GM21737 (cell line): Measurements from ENCODE around the gene ARHGAP1.
"Not testable (repeated sequence)": the region's sequence is repeated elsewhere in the genome, so short reads cannot be mapped to it uniquely, and the experiment has no call there.

Experiments
- ATAC-seq: cut with Tn5 transposase; IDR thresholded peaks from one replicate; pipeline ENCODE4 v1.9.1; 2021; ENCODE audit warnings: mild to moderate bottlenecking, moderate library complexity; ENCODE audit not compliant: unreplicated experiment

Gene ARHGAP1

GRCh38 chr11:46675288-46675851 is 25.0 kb downstream of the ARHGAP1 start:
- no peak for ATAC-seq

DNA sequence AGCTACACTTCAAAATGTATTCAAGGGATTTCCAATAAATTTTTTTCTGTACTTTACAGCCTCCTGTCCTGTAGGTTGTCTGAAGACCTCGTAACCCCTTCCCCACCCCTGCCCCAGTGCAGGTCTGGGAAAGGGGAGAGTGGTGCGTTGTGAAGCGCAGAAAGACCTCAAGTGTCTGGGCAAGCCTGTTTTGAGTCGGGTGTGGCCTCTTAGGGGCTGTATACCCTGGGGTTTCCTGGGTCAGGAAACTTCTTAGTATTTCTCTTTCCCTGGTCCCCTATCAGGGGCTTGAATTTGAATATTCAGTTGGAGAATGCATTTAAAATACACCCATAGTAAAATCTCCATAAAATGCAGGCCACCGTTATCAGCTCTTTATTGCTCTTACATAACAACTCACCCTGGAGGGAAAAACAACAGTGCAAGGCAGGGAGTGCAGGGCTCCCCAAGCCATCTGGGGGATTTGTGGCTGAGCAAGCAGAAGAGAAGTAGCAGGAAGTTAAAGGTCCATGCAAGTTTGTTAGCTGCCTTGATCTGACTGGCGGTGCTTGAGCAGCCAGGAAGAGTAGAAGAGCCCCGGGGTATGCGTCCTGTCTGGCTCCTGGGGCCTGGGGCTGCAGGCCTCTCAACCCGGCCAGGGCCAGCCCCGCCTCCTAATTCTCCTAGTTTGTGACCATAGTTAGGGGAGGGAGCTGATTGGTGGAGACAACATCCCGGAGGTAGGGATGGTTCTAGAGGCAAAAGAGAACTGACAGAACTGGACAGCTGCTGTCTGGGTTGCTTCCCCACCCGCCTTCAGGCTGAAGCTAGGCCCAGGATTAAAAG is 25.7 kb downstream of the ARHGAP1 start:
- ATAC-seq: no peak

DNA sequence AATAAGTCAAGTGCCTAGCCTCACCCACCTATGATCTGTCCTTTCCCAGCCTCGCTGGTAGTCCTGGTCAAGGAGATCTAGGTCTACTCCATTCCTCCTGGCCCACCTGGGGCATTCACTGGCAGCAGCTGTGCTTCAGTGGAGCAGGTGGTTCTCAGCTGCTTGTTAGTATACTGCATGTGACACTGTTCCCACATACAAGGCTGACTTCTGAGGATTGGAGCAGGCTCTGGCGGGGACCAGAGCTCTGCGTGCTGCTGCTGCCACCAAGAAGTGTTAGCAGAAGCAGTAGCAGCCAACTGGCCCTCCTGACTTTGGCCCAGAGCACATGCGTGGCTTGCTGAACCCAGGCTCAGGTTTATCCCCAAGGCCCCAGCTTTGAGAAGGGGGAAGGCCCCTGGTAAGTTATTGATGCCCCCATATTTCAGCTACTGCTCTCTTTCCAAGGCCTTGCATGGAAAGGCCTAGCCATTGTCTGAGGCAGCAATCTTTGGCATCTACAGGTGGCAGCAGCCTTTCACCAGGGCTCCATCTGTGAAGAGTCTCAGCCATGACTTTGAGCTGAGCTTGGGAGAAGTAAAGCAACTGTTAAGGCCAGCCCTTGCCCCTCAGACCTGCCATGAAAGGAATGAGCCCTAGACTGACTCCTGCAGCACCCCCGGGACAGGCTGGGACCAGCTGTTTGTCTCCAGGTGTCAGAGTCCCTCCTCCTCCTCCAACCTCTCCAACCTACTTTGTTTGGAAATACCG is 26.5 kb downstream of the ARHGAP1 start:
- ATAC-seq: no peak

GRCh38 chr11:46672381-46672839 is 28.0 kb downstream of the ARHGAP1 start:
- ATAC-seq: no peak

- ATAC-seq: no peak
Measured at GRCh38 chr11:46671958-46672315, 28.5 kb downstream of the ARHGAP1 start.

DNA sequence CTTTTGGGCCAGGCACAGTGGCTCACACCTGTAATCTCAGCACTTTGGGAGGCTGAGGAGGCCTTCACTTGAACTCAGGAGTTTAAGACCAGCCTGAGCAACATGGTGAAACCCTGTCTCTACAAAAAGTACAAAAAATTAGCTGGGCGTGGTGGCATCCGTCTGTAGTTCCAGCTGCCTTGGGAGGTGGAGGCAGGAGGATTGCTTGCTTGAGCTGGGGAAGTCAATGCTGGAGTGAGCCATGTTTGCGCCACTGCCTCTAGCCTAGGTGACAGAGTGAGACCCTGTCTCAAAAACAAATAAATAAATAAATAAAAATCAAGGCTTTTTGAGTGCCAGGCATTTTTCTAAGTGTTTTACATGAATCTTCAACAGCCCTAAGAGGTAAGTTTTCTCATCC is 29.9 kb downstream of the ARHGAP1 start:
- ATAC-seq: not testable (repeated sequence)

DNA sequence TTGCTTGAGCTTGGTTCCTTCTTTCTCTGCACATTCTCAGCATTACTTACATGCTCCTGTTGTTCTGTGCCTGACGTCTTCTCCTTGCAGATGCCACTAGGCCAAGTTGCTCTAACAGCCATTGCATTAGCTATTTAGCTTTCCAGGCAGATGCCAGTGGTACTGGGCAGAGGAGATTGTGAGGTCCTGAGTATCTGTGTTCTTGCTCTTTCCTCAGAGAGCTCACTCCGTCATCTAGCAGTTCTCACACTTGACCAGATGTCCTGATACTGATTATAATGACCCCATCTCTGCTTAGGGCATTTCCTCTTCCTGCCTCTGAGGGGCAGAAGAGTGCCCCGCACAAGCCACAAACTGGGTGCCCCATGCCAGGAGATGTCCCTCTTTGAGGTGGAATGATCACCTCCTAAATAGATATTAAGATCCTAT is 30.7 kb downstream of the ARHGAP1 start:
- no peak for ATAC-seq

DNA sequence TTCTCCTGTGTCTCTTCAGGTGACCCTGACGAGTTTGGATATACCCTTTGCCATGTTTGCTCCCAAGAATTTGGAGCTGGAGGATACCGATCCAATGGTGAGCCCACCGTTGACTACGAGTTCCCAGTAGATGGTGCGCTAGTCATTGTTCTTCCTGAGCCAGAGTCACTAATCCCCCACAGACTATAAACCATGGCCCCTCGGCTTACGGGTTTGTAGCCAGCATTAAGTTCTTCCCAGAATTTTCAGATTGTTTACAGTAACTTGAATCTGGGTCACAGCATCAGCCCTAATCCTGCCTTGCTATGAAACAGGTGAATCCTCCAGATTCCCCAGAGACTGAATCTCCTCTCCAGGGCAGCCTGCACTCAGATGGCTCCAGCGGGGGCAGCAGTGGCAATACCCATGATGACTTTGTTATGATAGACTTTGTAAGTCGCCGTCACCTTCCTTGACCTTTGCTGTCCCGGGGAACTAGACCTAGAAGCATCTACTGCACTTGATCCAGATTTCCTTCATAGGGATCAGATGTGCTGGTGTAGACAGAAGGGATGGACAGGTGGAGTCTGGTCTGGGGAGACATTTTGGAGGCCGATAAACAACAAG is 31.8 kb downstream of the ARHGAP1 start:
- ATAC-seq: no peak

GRCh38 chr11:46667043-46667481 is 33.4 kb downstream of the ARHGAP1 start:
- no peak for ATAC-seq

- ATAC-seq: no peak
Measured at GRCh38 chr11:46666516-46666915, 33.9 kb downstream of the ARHGAP1 start.

GRCh38 chr11:46665356-46665755 is 35.1 kb downstream of the ARHGAP1 start:
- ATAC-seq: no peak

- ATAC-seq: no peak
Measured at GRCh38 chr11:46664612-46665011, 35.8 kb downstream of the ARHGAP1 start.

DNA sequence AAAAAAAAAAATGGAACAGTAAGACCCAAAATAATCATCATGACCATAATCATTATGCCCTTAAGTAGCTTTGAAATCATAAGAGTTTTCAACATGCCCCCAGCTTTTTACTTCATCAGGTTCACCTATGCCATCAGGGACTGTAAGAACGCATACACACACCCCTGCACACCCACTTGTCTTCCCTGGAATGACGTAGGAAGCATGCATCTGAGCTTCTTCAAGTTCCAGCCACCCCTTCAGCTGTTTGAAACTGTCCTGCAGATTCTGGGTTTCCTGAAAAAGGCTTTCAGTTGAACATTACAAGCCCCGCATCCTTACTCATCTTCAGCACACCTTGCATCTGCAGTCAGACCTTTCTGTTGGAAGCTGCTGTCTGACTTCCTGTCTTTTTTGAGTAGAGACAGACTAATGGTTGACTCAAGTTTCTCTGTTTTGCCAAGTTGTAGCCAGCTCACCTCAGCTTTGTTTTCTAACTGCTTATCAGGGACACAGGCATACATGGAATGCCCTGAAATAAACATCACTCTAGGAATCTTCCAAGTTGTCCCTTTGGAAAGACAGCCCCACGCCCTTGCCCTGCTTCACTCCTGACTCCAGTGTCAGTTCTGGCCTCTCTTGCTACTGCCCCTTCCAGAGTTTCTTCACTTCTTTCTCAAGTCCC is 37.0 kb downstream of the ARHGAP1 start:
- no peak for ATAC-seq

DNA sequence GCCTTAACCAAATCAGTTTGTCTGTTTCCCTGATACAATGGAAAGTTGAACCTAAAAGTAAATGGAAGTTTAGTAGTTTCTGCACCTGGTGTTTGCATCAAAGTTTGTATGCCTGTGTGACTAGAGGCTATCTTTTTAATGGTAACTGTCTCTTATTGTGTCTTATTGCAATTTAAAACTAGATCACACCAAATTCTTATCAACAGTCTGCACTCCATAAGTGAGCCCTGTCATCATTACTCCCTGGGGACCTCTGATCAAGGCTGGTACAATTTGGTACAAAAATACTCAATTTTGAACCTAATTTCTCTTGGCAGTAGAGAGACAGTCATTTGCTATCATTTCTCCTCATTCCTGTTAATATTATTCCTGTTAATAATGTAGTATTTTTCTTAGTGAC is 38.1 kb downstream of the ARHGAP1 start:
- ATAC-seq: no peak

DNA sequence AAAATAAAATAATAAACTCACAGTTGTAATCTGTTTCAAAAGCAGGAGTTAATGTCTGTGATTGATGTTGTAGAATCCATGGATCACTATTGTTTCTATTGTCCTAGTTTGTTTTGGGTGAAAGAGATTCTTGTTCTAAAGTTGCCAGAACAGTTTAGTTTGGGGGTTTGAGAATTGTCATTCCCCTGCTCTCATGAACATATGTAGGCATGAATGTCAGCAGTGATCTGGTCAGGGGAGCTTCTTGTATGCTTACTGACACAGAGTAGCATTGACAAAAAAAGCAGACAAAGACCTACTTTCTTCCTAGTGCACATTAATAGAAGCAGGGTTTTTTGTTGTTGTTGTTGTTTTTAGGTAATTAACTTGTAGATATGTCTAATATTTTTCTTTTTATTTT is 38.6 kb downstream of the ARHGAP1 start:
- ATAC-seq: no peak

GRCh38 chr11:46659908-46660307 is 40.5 kb downstream of the ARHGAP1 start:
- no peak for ATAC-seq

- ATAC-seq: no peak
Measured at GRCh38 chr11:46658259-46658658, 42.2 kb downstream of the ARHGAP1 start.

DNA sequence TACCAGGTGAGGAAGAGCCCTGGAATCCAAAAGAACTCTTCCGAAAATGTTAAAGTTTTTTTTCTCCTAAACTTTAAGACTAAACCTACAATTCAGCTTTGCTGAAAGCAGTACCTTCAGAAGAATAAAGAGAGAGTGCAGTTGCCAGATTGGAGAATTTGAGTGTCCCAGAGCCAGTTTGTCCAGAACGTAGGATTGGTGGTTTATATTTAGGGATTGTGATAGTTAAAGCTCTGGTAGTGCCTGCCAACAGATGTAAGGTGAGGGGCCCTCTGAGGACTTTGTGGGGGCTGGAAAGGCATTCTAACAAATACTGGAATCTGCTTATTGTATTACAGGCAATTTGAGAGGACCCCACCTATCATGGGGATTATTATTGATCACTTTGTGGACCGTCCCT is 43.2 kb downstream of the ARHGAP1 start:
- no peak for ATAC-seq

GRCh38 chr11:46655631-46656030 is 44.8 kb downstream of the ARHGAP1 start:
- no peak for ATAC-seq

DNA sequence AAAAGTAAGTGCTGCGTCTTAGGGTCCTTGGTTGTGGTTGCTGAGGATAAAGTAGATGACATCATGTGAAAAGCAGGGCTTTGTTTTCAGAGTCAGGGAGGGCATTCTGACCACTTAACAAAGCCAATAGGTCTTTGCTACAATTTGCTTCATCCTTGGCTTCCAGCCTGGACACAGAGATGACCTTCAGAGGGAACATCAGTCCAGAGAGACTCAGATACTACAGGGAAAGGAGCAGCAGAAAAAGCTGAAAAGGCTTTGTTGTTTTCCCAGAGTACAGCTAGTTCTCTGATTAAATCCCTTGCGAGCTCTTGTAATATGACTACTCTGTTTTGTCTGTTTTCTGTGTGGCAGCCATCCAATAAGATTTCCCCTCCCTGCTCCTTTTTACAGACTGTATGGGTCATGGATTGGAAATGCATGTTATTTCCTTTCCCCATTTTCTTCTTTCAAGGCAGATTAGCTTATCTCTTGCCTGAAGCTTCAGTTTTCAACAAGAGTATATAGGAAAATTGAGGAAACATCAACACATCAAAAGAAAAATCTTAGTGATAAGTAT is 51.2 kb downstream of the ARHGAP1 start:
- ATAC-seq: no peak

- ATAC-seq: no peak
Measured at GRCh38 chr11:46643986-46644385, 56.4 kb downstream of the ARHGAP1 start.
